GM19328 (cell line): ENCODE measurements around the gene LIPG.
"Not testable (repeated sequence)": the region's sequence is repeated elsewhere in the genome, so short reads cannot be mapped to it uniquely, and the experiment has no call there.

Source experiments
- ATAC-seq: cut with Tn5 transposase; IDR thresholded peaks from one replicate; pipeline ENCODE4 v1.9.1; 2021; ENCODE audit warnings: mild to moderate bottlenecking, moderate library complexity; ENCODE audit not compliant: unreplicated experiment

LIPG gene

DNA sequence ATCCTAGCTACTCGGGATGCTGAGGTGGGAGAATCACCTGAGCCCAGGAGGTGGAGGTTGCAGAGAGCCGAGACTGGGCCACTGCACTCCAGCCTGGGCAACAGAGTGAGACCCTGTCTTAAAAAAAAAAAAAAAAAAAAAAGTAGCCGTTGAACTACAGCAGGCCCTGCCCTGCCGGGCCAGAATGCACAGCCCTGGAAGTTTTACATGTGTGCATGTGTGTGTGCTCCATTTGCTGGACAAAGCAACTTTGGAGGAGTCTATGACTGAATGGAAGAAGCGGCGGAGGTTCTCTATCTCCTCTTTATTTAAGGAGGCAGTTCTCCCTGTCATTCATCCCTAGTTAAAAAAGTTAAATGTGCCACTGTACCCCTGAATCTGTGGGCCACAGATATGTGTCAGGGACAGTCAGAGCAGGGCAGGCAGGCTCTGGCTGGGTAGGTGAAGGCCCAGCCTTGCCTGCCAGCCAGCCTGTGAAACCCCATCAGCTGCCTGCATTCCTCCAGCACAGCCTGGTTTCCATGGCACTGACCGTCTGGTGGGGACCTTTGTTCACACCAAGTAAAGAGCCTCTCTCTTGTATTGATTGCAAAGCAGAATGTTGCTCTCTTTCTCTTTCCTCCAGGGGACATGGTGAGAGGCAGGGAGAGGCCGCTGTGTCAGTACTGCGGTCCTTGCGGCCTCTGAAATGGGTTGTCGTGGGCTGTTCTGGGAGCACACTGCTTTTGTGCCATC lies 10.9 kb downstream of the LIPG start:
- ATAC-seq: no peak

DNA sequence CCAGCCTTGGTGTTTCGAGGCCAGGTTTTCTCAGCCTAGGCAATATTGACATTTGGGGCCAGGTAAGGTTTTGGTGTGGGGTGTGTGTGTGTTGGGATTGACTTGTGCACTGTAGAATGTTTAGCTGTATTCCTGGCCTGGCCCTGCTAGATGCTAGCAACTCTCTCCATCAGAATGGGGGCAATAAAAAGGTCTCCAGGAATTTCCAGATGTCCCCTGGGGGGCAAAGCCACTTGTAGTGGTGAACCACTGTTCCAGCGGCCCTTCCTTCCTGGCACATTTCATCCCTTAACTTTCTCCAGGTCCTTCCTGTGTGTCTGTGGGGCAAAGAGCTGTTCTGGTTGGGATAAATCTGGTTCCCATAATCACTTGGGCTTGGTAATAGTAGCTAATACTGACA lies 12.0 kb downstream of the LIPG start:
- no peak for ATAC-seq

DNA sequence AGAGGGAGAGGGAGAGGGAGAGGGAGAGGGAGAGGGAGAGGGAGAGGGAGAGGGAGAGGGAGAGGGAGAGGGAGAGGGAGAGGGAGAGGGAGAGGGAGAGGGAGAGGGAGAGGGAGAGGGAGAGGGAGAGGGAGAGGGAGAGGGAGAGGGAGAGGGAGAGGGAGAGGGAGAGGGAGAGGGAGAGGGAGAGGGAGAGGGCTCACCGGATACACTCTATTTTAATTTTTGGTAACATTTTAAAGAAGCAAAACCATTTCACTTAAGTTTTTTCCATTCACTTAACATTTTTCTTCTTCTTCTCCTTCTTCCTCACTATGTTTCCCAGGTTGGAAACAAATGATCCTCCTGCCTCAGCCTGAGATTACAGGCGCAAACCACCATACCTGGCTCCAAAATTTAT lies 17.2 kb downstream of the LIPG start:
- not testable (repeated sequence) for ATAC-seq

DNA sequence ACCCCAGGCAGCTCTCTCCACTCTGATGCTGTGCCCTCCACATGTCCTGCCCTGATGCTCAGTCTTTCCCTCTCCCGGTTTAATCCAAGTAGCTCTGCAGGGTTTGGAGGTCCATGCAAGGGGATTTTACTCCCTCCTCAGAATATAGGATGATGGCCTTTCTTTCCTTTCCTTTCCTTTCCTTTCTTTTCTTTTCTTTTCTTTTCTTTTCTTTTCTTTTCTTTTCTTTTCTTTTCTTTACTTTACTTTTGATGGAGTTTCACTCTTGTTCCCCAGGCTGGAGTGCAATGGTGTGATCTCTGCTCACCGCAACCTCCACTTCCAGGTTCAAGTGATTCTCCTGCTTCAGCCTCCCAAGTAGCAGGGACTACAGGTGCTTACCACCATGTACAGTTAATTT lies 17.7 kb downstream of the LIPG start:
- not testable (repeated sequence) for ATAC-seq

DNA sequence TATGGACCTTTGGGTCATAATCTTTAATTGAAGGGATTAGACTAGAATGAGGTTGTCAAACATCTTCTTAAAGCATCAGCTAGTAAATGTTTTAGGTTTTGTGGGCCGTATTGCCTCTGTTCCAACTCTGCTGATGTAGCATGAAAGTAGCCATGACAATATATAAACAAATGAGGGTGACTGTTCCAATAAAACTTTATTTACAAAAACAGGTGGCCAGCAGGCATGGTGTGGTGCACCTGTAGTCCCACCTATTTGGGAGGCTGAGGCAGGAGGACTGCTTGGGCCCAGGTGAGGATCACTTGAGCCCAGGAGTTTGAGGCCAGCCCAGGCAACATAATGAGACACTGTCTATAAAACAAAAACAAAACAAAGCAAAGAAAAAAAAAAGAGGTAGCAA lies 18.4 kb downstream of the LIPG start:
- no peak for ATAC-seq

DNA sequence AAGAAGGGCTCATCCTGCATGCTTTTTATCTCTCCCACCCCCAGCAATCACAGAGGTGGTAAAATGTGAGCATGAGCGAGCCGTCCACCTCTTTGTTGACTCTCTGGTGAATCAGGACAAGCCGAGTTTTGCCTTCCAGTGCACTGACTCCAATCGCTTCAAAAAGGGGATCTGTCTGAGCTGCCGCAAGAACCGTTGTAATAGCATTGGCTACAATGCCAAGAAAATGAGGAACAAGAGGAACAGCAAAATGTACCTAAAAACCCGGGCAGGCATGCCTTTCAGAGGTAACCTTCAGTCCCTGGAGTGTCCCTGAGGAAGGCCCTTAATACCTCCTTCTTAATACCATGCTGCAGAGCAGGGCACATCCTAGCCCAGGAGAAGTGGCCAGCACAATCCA lies 19.5 kb downstream of the LIPG start:
- ATAC-seq: no peak

DNA sequence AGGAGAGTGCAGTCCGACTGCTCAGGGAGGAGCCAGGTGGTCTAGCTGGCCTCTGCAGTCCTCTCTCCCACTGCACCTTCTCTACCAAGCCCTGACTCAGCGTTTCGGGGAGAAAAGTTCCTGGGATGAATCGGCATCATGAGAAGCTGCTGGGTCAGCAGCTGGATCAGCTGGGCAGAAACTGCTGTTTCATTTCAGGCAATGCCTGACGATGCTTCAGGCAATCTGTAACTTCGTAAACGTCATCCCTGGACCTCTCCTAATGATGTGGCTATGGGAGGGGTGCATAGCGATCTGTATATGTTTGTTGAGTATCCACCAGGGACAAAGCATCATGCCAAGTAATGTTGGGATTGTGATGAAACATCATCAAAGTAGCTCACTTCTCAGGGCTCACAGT lies 20.7 kb downstream of the LIPG start:
- no peak for ATAC-seq

DNA sequence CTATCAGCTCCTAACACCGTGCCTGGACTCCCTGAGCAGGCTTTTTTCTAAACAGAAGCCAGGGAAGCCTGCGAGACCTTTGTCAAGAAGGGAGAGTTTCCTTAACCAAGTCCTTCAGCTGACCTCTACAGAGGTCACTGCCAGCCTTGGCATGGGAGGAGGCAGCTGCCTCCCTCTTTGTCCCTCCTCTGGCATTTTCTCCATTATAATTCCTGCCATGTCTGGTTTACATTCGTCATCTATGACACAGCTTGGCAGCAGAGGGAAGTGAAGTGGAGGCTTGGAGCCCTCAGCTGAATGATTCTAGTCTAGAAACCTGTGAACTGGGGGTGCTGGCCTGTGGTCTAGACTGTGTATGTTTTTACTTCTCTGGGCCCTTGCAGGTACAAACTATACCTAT lies 22.5 kb downstream of the LIPG start:
- no peak for ATAC-seq

DNA sequence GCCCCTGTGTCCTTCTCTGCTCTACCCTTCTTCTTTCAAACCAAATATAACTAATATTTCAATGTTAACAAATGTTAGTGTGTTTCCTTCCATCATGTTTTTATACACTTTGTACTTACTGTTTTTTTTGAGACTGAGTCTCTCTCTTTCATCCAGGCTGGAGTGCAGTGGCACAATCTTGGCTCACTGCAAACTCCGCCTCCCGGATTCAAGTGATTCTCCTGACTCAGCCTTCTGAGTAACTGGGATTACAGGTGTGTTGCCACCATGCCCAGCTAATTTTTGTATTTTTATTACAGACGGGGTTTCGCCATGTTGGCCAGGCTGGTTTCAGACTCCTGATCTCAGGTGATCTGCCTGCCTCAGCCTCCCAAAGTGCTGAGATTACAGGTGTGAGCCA lies 23.1 kb downstream of the LIPG start:
- ATAC-seq: not testable (repeated sequence)

DNA sequence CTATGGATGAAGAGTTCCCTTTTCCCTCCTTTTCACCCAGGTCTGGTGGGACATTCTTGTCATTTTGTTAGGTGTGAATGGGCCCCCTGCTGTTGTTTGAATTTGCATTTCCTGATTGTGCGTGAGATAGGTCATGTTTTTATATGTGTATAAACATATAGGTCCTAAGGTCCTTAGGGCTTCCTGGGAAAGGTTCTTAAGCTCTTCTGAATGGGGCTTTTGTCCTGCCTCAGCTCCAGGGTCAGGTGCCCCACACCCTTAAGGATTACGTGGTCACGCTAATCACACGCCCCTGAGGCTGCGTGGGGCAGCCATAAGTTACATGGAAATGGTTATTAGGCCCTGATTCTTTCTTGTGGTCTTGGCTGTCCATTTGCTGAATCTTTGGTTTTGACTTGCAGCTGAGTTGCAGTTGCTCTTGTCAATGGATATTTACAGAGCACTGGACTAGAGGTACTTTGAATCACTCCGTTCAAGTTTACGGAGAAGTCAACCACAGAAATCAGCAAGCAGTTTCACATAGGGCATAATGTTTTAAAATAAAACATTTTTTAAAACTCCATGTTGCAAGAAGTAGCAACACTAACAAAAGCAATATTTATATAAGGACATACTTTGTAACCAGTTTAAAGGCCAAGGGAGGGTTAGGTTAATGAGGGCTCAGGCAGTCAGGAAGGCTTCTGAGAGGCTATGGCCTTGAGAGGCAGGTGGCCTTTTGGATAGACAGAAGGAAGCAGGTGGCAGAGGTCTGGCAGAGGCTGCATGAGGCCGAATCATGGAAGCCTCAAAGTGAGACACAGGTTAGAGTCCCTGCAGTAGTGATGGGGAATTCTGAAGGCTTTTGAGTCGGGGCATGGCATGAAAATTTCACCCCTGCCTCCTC lies 24.2 kb downstream of the LIPG start:
- ATAC-seq: no peak

DNA sequence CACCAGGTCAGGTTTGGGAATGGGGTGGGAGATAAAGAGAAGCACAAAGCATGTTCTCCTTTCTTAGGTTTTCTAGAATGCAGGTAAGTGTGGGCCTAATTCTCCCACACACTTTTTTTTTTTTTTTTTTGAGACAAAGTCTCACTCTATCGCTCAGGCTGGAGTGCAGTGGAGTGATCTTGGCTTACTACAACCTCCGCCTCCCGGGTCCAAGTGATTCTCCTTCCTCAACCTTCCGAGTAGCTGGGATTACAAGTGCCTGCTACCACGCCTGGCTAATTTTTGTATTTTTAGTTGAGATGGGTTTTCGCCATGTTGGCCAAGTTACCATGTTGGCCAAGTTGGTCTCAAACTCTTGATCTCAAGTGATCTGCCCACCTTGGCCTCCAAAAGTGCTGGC lies 26.3 kb downstream of the LIPG start:
- ATAC-seq: no peak

DNA sequence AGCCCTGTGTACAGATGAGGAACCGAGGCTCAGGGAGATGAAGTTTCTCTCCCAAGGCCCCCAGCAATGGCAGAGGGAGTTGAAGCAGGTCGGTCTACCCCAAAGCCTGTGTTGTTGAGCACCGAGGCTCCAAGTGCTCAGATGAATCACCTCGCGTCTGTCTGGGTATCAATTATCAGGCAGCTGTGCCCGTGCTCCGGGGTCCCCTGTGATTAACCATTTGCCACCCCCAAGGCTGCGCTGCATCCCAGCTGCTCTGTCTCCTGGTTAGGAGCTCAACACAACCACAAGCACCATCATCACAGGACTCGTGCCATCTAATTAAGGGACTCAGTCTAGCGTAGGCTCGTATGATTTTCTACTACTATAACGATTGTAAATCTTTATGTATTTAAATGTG lies 27.1 kb downstream of the LIPG start:
- ATAC-seq: no peak

DNA sequence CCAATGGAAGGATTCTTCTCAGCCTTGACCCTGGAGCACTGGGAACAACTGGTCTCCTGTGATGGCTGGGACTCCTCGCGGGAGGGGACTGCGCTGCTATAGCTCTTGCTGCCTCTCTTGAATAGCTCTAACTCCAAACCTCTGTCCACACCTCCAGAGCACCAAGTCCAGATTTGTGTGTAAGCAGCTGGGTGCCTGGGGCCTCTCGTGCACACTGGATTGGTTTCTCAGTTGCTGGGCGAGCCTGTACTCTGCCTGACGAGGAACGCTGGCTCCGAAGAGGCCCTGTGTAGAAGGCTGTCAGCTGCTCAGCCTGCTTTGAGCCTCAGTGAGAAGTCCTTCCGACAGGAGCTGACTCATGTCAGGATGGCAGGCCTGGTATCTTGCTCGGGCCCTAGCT lies 28.8 kb downstream of the LIPG start:
- ATAC-seq: no peak

DNA sequence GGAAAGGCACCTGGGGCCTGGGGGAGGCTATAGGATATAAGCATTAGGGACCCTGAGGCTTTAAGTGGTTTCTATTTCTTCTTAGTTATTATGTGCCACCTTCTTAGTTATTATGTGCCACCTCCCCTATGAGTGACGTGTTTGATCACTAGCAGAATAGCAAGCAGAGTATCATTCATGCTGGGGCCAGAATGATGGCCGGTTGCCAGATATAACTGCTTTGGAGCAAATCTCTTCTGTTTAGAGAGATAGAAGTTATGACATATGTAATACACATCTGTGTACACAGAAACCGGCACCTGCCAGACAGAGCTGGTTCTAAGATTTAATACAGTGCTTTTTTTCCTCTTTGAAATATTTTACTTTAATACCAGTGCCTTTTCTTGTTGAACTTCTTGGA lies 29.4 kb downstream of the LIPG start:
- no peak for ATAC-seq

DNA sequence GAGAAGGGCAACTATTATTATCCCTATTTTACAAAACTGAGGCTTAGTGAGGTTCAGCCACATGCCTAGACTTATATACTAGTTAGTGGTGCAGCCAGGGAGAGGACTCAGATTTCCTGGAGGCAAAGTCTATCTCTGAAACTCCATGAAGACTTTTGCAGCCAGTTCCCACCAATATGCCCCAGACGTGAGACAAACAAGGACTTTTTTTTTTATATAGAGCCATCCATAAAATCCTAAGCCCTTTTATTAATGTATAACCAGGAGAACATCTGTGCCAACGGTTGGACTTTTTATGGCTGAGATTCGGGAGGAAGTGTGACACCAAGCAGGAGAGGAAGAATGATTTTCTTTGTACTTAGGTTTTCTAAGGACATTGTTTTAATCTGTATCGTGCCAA lies 29.9 kb downstream of the LIPG start:
- no peak for ATAC-seq

DNA sequence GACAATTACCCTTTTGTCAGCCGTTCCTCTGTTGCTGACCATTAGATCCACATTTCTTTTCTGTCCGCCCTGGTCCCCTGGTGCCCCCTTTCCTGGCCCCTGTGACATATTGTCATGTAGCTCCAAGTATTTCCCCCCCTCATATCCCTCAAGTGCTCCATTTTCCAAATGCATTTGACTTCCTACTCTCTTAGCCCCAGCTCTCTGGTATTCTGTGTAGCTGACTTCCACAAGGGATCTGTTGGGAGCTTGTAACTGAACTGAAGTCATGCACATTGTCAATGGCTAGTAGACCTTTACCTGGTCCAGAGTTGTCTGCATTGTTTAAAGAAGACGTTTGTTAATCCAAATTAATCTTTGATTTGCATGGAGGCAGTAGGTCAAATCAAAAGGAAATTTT lies 34.8 kb downstream of the LIPG start:
- no peak for ATAC-seq

DNA sequence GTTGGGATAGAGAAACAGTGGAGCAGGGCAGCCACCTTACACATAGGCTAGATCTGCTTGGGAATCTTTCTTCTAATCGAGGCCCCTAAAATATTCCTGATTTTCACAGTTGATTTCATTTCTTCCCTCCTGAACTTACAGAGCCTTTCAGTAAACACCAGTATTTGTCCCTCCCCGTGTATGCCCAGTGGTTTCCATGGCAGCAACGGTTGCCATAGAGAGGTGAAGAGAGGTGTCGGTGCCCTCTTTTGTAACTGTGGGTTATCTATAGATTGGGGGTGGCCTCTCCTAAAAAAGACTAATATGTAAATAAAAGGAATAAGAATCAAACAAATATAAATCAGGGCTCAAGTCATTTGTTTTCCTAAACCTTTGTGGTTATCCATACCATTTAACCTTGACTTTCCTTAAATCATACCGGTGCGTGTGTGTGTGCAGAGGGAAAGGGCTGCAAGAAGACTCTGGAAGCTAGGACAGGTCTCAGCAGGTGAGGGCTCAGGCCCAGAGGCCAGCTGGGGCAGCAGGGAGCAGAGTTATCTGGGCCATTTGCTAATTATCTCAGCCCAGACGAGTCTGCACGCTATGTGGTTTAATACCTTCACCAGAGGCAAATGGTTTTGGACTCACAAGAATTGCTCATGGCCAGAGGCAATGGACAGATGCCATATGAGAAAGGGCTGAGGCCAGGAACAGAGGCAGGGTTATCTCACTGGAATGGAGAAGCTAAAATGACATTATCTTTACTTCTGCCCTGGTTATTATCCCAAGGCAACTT lies 35.5 kb downstream of the LIPG start:
- ATAC-seq: no peak

DNA sequence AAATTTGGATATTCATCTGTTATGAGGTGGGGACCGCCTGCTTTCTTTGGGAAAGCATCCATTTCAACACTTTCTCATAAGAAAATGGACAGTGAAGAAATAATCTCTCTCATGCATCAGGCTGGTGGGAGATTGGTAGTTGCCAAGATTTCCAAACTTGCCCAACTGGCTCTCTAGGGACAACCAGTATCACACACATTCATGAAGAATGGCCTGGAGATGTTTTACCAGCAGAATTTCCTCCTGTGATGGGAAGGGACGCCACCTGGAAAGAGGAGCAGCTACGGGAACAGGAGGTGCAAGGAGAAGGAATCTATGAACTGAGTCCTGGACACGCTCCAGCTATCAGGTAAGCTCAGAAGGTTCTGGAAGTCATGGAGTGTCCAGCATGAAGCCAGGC lies 39.4 kb downstream of the LIPG start:
- no peak for ATAC-seq

DNA sequence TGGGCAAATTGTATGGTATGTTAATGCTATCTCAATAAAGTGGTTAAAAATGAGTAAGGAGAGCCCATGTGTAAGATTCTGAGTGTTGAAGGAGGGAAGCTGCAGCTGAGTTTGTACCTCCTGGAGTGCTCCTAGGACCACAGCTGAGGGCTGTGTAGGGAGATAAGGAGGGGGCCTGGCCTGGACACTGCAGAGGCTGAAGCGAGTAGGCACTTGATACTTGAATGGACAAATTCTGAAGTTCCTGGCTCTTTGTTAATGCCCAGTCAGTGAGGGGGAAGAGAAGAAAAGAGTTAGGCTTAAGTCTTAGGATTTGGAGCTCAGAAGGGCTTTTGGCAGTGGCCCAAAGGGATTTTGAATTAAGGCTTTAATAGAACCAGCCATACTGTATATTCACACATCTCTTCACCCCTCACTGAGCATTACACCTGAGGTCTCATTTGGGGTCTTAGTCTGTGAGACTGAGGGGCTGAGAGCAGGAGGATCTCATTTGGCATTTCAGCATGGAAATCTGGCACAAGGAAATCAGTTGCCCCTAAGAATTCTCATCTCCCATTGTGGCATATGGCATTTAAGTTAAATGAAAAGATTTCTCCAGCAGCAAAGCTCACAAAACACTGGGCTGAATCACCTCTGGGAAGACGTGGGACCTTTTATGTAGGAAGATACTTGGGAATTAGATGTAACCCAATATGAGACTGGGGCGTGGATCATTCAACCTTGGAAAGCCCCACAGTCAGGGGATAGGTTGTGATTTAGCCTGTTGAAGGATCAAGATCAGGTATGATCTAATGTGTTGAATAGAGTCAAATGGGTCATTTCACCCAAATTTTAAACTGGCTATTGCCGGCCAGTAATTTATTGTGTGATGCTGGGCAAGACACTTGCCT lies 46.8 kb downstream of the LIPG start:
- ATAC-seq: no peak

DNA sequence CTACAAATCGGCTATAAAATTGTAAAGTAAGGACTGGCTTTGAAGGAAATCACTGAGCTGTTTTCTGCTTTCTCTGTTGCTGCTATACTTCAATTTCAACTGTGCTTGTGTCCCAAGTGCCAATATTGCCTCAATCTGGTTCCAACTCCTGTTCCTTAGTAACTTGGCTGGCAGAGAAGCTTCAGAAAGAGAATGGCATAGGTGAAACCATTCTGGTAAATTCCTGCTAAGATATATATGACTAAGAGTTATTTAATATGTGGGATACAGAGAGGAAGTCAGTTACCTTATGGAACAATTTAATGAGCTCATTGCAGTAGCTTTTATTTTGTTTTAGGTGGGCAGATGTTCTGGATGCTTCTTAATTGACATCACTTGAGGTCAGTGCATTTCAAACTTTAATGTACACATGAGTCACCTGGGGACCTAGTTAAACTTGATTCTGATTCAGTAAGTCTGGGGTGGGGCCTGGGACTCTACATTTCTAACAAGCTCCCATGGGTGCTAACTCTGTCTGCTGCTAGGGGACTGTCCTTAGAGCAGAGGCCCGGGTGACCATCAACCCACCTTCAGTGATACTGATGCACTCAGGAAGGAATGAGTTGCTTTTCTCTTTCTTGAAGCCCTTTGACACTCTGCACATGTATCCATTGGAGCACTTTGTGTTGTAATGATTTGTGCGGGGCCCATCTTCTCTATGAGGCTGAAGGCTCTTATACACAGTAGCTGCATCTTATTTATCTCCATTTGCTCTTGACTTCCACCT lies 47.6 kb downstream of the LIPG start:
- no peak for ATAC-seq
